Activated CD4-positive, alpha-beta T cell treated with anti-CD3 and anti-CD28 coated beads, Interleukin-2, amount 50 U/mL, for 48 hours (primary cell): ENCODE measurements around the gene LZTFL1.
A peak's percentile ranks its signal among the peaks of the same experiment; 100 is the strongest.

Experiments
- DNase-seq, 2 experiments: peaks; one replicate each; pipeline ENCODE4 v3.0.0-alpha.2; 2020

The LZTFL1 gene, protein sequence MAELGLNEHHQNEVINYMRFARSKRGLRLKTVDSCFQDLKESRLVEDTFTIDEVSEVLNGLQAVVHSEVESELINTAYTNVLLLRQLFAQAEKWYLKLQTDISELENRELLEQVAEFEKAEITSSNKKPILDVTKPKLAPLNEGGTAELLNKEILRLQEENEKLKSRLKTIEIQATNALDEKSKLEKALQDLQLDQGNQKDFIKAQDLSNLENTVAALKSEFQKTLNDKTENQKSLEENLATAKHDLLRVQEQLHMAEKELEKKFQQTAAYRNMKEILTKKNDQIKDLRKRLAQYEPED

DNA sequence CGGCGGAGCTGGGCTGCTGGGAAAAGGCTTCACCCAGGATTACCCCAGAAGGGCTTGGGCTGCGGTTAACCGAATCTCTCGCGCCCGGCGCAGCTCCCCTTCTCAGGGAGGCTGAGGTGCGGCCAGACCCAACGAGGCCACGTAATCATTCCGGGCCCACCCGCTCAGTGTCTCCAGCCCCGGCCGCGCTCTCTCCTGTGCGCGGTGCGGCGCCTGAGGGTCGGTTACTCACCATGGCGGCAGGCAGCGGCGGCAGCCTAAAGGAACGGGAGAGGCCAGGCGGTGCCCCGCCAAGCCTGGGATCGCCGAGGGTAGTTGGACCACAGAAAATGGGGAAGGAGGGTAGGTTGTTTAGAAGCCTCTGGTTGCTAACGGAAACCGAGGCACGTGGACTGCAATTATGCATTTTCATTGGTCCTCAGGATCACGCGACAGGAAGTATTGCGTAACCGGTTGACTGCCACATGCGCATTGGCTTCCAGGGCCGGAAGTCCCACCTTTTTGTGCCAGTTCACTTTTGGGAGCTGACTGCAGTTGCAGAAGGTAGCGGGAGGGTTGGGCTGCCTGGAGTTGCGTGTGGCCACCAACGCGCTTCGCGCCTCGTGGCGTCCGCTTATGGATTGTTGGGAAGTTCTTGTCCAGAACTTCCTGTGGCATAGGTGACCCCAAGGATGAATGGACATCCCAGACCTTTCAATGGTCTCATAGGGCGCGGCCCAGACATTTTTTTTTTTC lies at the start of gene LZTFL1:
LZTFL1 (minus strand) TSS at position 363 of the 735 bp plus-strand sequence; CDS start at position 235, 128 bp downstream.
- peak; percentile 87 to 91 for DNase-seq

GRCh38 chr3:45890405-45890804 lies 48.5 kb upstream of the LZTFL1 start:
- DNase-seq, result no peak

DNA sequence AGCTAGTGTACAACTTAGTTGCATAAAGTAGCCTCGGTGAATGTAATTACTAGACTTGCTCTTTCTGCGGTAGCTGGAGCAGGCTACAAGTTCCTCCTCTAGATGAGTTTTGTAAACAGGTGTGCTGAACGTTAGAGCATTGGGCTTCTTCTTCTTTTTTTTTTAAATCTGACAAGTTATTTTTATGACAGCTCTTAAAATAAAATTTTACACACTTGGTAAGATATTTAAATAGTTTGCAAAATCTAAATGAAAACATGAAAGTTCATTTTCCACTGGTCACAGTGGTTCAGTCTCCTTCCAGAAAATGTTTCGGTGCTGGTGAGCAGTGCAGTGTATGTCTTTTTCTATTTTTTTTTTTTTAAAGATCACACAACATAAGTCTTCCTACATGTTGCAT lies 47.4 kb upstream of the LZTFL1 start:
- no peak for DNase-seq

DNA sequence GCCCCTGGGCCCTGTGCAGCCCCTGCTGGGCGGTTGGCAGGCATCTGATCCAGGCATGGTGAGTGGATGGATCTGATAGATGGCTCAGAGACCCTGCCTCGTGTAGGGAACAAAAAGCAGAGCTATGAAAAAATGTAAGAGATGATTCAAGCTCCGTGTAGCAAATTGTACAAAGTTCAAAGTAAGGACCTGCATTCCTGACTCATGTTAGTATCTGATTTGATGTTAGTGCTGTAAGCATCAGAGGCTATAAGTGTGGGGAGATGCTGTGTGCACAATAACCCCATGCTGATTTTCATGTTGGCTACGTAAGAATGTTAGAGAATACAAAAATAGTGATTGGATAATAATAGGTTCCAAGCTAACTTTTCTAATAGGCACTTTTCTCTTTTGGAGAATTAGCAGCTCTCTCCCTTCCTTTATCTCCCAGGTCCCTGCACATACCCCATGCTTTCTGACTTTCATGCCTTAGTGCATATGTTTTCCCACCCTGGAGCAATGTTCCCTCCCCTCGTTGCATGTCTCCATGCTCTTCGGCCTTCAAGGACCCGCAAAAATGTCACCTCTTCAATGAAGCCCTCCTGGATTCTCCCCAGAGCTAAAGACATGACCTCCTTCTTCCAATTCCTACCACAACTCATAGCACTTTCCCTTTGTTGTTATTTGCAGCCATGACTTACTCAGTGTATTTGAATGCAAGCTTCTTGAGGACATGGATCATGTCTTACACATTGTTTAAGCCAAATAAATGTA lies 46.0 kb upstream of the LZTFL1 start:
- no peak for DNase-seq

DNA sequence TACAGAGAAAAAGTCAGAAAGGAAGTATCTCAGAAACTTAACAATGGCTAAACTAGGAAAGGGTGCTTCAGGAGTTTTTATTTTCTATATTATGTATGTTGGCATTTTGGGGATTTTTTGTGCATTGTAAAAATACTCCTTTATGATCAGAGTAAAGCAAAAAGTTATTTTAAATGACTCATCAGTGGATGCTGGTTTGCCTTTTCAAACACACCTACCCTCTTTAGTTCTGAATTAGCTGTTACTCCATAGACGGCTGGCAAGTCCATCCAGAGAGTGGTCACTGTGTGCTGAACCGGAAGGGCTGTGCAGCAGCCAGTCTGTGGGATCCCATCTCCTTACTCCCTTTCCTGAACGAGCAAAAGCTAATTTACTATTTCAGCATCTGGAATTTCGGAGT lies 45.4 kb upstream of the LZTFL1 start:
- DNase-seq, result no peak

- no peak for DNase-seq
Observed at GRCh38 chr3:45885979-45886705, 44.2 kb upstream of the LZTFL1 start, which contains the start of gene CCR9. Gene CCR9, plus strand, starts transcription at chr3:45886543. Its CDS starts 8,391 bp downstream, at chr3:45894934.

GRCh38 chr3:45884368-45885201 lies 42.7 kb upstream of the LZTFL1 start:
- DNase-seq, result peak; percentile 42 to 54

GRCh38 chr3:45881078-45882022 lies 39.4 kb upstream of the LZTFL1 start:
- DNase-seq, result peak; percentile 9 to 35

- no peak for DNase-seq
Observed at GRCh38 chr3:45880725-45881077, 38.8 kb upstream of the LZTFL1 start.

GRCh38 chr3:45878124-45878523 lies 36.2 kb upstream of the LZTFL1 start:
- no peak for DNase-seq

DNA sequence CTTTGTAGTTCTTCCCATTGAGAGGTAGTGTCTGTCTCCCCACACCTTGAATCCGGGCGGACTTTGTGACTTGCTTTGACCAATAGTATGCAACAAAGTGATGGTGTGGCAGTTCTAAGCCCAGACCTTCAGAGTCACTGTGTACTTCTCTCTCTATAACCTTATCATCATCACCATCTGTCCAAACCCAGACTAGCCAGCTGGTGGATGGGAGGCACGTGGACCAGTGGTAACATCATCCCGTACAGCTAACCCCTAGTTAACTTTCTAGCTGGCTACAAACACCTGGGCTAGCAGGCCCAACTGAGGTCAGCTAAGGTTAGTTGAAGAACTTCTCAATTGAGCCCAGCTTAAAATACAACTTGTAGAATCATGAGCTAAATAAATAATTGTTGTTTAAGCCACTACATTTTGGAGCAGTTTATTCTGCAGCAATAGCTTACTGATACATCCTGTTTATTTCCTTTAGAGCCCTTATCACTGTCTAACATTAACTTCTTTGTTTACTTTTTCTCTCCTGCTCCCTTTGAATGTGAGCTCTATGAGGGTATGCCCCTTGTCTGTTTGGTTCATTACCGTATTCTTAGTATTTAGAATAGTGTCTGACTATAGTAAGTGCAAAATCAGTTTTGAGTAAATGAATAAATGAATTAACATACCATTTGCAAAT lies 32.9 kb upstream of the LZTFL1 start:
- no peak for DNase-seq

DNA sequence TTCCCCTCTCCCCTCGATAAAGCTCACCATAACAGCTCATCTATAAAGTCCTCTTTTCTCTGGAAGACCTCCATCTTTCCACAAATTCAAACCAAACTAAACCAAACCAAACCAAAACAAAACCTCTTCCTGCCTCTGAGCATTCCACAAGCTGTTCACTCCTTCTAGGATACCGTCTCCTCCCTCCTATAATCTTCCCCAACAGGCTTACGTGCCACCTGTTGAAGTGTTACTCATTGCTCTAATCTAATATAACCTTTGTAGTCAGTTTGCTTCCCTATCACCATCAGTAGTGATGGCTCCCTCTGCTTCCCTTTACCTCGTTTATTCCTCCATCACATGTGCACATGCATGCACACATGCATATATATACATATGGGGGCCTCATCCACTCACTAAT lies 31.7 kb upstream of the LZTFL1 start:
- DNase-seq, result no peak

DNA sequence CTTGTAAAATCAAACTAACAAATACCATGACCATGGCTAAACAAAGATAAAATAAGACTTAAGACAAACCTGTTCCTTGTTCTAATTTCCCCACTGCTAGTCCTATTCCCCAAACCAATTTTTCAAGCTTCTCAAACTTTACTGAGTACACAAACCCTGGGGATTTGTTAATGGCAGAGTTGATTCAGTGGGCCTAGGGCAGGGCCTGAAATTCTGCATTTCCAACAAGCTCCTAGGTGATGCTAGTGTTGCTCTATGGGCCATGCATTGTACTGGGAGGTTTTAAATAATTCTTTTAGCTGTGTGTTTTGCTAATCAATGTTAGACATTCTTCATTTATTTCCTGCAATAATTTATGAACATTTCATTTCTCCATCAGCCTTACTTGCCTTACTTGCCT lies 31.1 kb upstream of the LZTFL1 start:
- no peak for DNase-seq

GRCh38 chr3:45872569-45872968 lies 30.6 kb upstream of the LZTFL1 start:
- DNase-seq, result no peak

- no peak for DNase-seq
Observed at GRCh38 chr3:45871780-45872179, 29.9 kb upstream of the LZTFL1 start.

- peak; percentile 25 to 43 for DNase-seq
Observed at GRCh38 chr3:45870099-45870498, 28.2 kb upstream of the LZTFL1 start.

DNA sequence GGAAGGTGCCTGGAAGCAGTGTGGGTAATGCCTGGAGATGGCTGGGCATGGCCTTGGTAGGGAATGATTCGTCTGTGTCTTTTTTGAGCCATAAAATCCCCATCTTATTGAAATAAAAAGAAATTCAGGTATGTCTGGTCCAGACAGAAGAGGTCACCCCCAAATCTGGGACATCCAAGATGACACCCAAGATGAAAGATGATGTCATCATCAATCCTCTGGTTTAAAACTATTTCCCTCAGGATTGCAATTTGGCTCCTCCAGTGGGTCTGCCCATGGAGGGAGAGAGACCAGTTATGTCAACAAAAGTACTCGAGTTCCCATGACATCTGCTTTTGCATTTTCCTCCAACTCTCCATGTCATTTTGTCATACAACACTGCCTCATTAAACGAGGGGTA lies 27.7 kb upstream of the LZTFL1 start:
- no peak for DNase-seq

- no peak for DNase-seq
Observed at GRCh38 chr3:45868650-45869049, 26.7 kb upstream of the LZTFL1 start.

- no peak for DNase-seq
Observed at GRCh38 chr3:45868213-45868612, 26.3 kb upstream of the LZTFL1 start.

DNA sequence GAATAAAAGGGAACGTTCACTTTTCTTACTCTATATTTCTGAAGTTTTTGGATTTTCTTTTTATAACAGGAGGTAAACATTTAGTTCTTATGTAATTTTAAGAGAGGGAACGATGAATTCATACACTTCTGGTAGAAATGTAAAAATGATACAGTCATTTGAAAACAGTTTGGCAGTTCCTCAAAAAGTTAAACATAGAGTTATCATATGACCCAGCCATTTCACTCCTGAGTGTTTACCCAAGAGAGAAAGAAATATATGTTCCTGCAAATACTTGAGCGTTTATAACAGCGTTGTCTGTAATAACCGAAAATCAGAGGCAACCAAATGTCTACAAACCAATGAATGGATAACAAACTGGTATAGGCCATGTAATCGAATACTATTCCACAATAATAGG lies 23.6 kb upstream of the LZTFL1 start:
- no peak for DNase-seq
